Right lobe of liver (tissue), 6 donors: Measurements from ENCODE around the gene ABI3. TPM values are rescaled to one million over a fixed set of nuclear protein-coding genes. Genes with fewer than 3 reads are reported as not detected.

Experiments
- ATAC-seq, 4 donors: fragments of 200-7000 bp; cut with Tn5 transposase; one replicate each; pipeline ENCODE4 v1.9.1; 2020; ENCODE audit warnings: mild to moderate bottlenecking in 4 of 4, moderate library complexity in 4 of 4
- DNase-seq, 3 donors: peaks; one replicate each; pipeline ENCODE4 v3.0.0-alpha.2; 2020
- H3K27ac ChIP-seq, 3 donors: fragments of 200-600 bp; one replicate each; pipeline ENCODE4 v1.8.0; 2022
- H3K27me3 ChIP-seq, 2 donors: fragments of 200-600 bp; one replicate each; pipeline ENCODE4 v1.8.0; 2022
- H3K36me3 ChIP-seq, 4 donors: fragments of 200-600 bp; sonication (generic) in 1 of 4; one replicate each; pipeline versions ENCODE4 v1.5.1 to v1.8.0; 2017 to 2022; ENCODE audit warnings: control low read depth in 1 of 4
- H3K4me1 ChIP-seq, 4 donors: fragments of 200-600 bp; sonication (generic) in 1 of 4; one replicate each; pipeline versions ENCODE4 v1.5.1 to v1.8.0; 2017 to 2022; ENCODE audit warnings: control low read depth in 1 of 4
- H3K4me3 ChIP-seq, 3 donors: fragments of 200-600 bp; one replicate each; pipeline ENCODE4 v1.8.0; 2022
- H3K9me3 ChIP-seq, 4 donors: fragments of 200-600 bp; sonication (generic) in 1 of 4; one replicate each; pipeline versions ENCODE4 v1.5.1 to v1.8.0; 2017 to 2022; ENCODE audit warnings: control low read depth in 1 of 4
- CTCF ChIP-seq, 4 donors: fragments of 200-600 bp in 3 of 4; fragments of 450-650 bp in 1 of 4; IDR thresholded peaks; one replicate each; pipeline versions ENCODE4 v1.5.1 to v1.8.0; 2016 to 2022; ENCODE audit warnings: antibody characterized with exemption in 4 of 4, mild to moderate bottlenecking in 2 of 4
- POLR2A ChIP-seq: fragments of 450-650 bp; IDR thresholded peaks from one replicate; pipeline ENCODE4 v1.6.1; 2017; ENCODE audit warnings: antibody characterized with exemption, mild to moderate bottlenecking
- WGBS: methylation state at CpG from one replicate; pipeline ENCODE4 v1.1.6; 2018; ENCODE audit warnings: low coverage, low lambda C conversion rate; ENCODE audit not compliant: insufficient coverage; ENCODE audit errors: missing lambda C conversion rate; 5-methylcytosine and 5-hydroxymethylcytosine counted together
- intact Hi-C, 2 donors: fragments of 100-400 bp; cut with DNase I; formaldehyde crosslinking; loops; one replicate each; pipeline versions ENCODE4 v1.11.2 to v1.14.1; 2022
- total RNA-seq, 6 experiments: library from RNA; depleted of rRNA in 2 of 6; stranded (reverse); fragments of >200 nt in 2 of 6; fragmentation: NEBNext Ultra II Directional in 3 of 6; extraction: Animal tissue kit (Norgen Biotek cat#: 25700) in 3 of 6; gene quantifications; one replicate each; pipeline versions ENCODE4 v1.1.0 to v1.2.4, GENCODE V29; 2016 to 2023
- donor health status: DM: no; HTN: yes; CAD: no.
- donor health status: DM: no; HTN: no; CAD: no.
- donor health status: DM: no; HTN: no; CAD: no.
- donor health status: DM: no; HTN: yes; CAD: no.
- donor health status: DM: no; HTN: yes; CAD: no.

ABI3 gene
- total RNA-seq, 6 experiments from 2014 or later = 3.0 to 9.7 (median 3.8) TPM

GRCh38 chr17:49255125-49255524 is 44.6 kb downstream of the ABI3 start:
- WGBS = 19% methylated on average over 3 of the region's 5 CpGs
- Histone ChIP-seq H3K36me3 (no peaks in the 10 kb centered on the region), H3K4me1 (no peaks in the 10 kb centered on the region), H3K9me3 (no peaks in the 10 kb centered on the region), H3K4me3 (no peak overlapping the region), H3K27me3 (no peaks in the 10 kb centered on the region), H3K27ac (no peak overlapping the region)
- TF ChIP-seq POLR2A (no peak), CTCF (IDR thresholded peaks at IDR 0.05) (no peak)
- DNase-seq = no peak
- ATAC-seq = no peak
- intact Hi-C loops = no loop called here

GRCh38 chr17:49258394-49258793 is 47.9 kb downstream of the ABI3 start:
- Histone ChIP-seq H3K27ac (no peak overlapping the region), H3K4me3 (no peak overlapping the region), H3K4me1 (peaks cover 0 to 5% (median 0%) of the 10 kb centered on the region in 4 donors), H3K27me3 (peaks cover 0 to 7% of the 10 kb centered on the region in 2 donors), H3K9me3 (no peaks in the 10 kb centered on the region), H3K36me3 (no peaks in the 10 kb centered on the region)
- intact Hi-C loops = no loop called here
- TF ChIP-seq POLR2A (no peak), CTCF (IDR thresholded peaks at IDR 0.05) (no peak)
- ATAC-seq = no peak
- WGBS = 89% methylated on average over 3 of the region's 3 CpGs
- DNase-seq = no peak

- peak overlapping the region in 2 of 3 donors; percentile 44 to 75 for H3K27ac ChIP-seq
- DNase-seq = peak in 1 of 3 donors; percentile 25
- peaks cover 0 to 7% of the 10 kb centered on the region in 2 donors for H3K27me3 ChIP-seq
- peak overlapping the region; percentile 38 to 48 (median 43) for H3K4me3 ChIP-seq
- no peaks in the 10 kb centered on the region for H3K9me3 ChIP-seq
- ATAC-seq = peak; percentile 21 to 48 (median 24)
- intact Hi-C loops = no loop called here
- H3K36me3 ChIP-seq = no peaks in the 10 kb centered on the region
- no peak for TF ChIP-seq CTCF (IDR thresholded peaks at IDR 0.05)
- no peak for TF ChIP-seq POLR2A
- H3K4me1 ChIP-seq = peaks cover 0 to 5% (median 0%) of the 10 kb centered on the region in 4 donors
- WGBS = 49% methylated on average over 7 of the region's 10 CpGs
These were observed 49.1 kb downstream of the ABI3 start for GRCh38 chr17:49259663-49260010.

- peak overlapping the region; percentile 44 to 75 (median 60) for H3K27ac ChIP-seq
- no peaks in the 10 kb centered on the region for H3K36me3 ChIP-seq
- TF ChIP-seq POLR2A (no peak), CTCF (IDR thresholded peaks at IDR 0.05) (no peak)
- ATAC-seq (peak; percentile 80 to 85 (median 84)), DNase-seq (peak; percentile 58 to 73 (median 64))
- WGBS = 6% methylated on average over 8 of the region's 77 CpGs
- peaks cover 0 to 7% of the 10 kb centered on the region in 2 donors for H3K27me3 ChIP-seq
- no peaks in the 10 kb centered on the region for H3K9me3 ChIP-seq
- peaks cover 0 to 5% (median 0%) of the 10 kb centered on the region in 4 donors for H3K4me1 ChIP-seq
- peak overlapping the region; percentile 38 to 48 (median 43) for H3K4me3 ChIP-seq
- intact Hi-C loops = no loop called here
These were observed 49.7 kb downstream of the ABI3 start for GRCh38 chr17:49260011-49260816.
